ENCODE measurements around the gene CIAO3. TPM values are rescaled to one million over a fixed set of nuclear protein-coding genes. Genes with fewer than 3 reads are reported as not detected.

CIAO3 gene
- total RNA-seq, 2 experiments from 2014 or later, result 33.3 to 38.2 TPM

- Mint-ChIP-seq H3K4me3 (peak overlapping the region; percentile 74), H3K27ac (no peak overlapping the region), H3K9me3 (no peaks in the 10 kb centered on the region), H3K4me1 (ENCODE audit: low read depth) (no peaks in the 10 kb centered on the region), H3K27me3 (no peaks in the 10 kb centered on the region), H3K36me3 (ENCODE audit: low read depth) (peaks cover 6% of the 10 kb centered on the region)
- intact Hi-C loops (cut with DNase I, micrococcal nuclease), result loop anchor here in 1 of 2 experiments (1.0 kb wide), 1 partner anchor 75 kb away; no protein-coding TSS in a partner anchor
- DNase-seq (peak; percentile 51 to 86 (median 70)), ATAC-seq (ENCODE audit: poor library complexity) (no peak)
- POLR2A ChIA-PET, result interaction anchor here (1.0 to 1.6 kb wide), 3 partner anchors 58 to 90 kb away, joined by 3 to 5 read pairs (median 4); no protein-coding TSS in a partner anchor
- CTCF ChIA-PET, result interaction anchor here (2.2 kb wide), 1 partner anchor 74 kb away, joined by 9 read pairs; no protein-coding TSS in a partner anchor
- no peak overlapping the region for H3K4me3 ChIP-seq (ENCODE audit: low read length)
- no peaks in the 10 kb centered on the region for H3K9me3 ChIP-seq (ENCODE audit: control insufficient read depth in 1 of 2, insufficient read depth in 1 of 2, low read length in 2 of 2)
- peaks cover 10% of the 10 kb centered on the region for H3K36me3 ChIP-seq (ENCODE audit: insufficient read depth, low read length)
- peaks cover 34% of the 10 kb centered on the region for H3K4me1 ChIP-seq (ENCODE audit: insufficient read depth, low read length)
- peak; percentile 68 for TF ChIP-seq CTCF (IDR thresholded peaks at IDR 0.05)
- no peak overlapping the region for H3K27ac ChIP-seq (ENCODE audit: low read depth in 1 of 2, low read length in 2 of 2)
- no peaks in the 10 kb centered on the region for H3K27me3 ChIP-seq (ENCODE audit: control insufficient read depth in 1 of 2, insufficient read depth in 2 of 2, low read length in 2 of 2)
Observed at GRCh38 chr16:785563-786535, 45.1 kb upstream of the CIAO3 start.

GRCh38 chr16:784431-784830, 43.6 kb upstream of the CIAO3 start:
- CTCF ChIA-PET, result interaction anchor here (2.2 kb wide), 1 partner anchor 72 kb away, joined by 9 read pairs; no protein-coding TSS in a partner anchor
- no peak overlapping the region for H3K4me3 ChIP-seq (ENCODE audit: low read length)
- H3K36me3 Mint-ChIP-seq (ENCODE audit: low read depth), result peaks cover 6% of the 10 kb centered on the region
- H3K9me3 Mint-ChIP-seq, result no peaks in the 10 kb centered on the region
- H3K27me3 ChIP-seq (ENCODE audit: control insufficient read depth in 1 of 2, insufficient read depth in 2 of 2, low read length in 2 of 2), result no peaks in the 10 kb centered on the region
- H3K4me1 Mint-ChIP-seq (ENCODE audit: low read depth), result no peaks in the 10 kb centered on the region
- no peak overlapping the region for H3K27ac ChIP-seq (ENCODE audit: low read depth in 1 of 2, low read length in 2 of 2)
- ATAC-seq (ENCODE audit: poor library complexity), result no peak
- H3K36me3 ChIP-seq (ENCODE audit: insufficient read depth, low read length), result peaks cover 10% of the 10 kb centered on the region
- H3K27ac Mint-ChIP-seq, result no peak overlapping the region
- peaks cover 30% of the 10 kb centered on the region for H3K4me1 ChIP-seq (ENCODE audit: insufficient read depth, low read length)
- no peaks in the 10 kb centered on the region for H3K27me3 Mint-ChIP-seq
- no peak for DNase-seq
- no peak for TF ChIP-seq CTCF (IDR thresholded peaks at IDR 0.05)
- POLR2A ChIA-PET, result interaction anchor here (1.1 kb wide), 1 partner anchor 72 kb away, joined by 4 read pairs; no protein-coding TSS in a partner anchor
- intact Hi-C loops (cut with DNase I, micrococcal nuclease), result no loop called here
- H3K4me3 Mint-ChIP-seq, result no peak overlapping the region
- no peaks in the 10 kb centered on the region for H3K9me3 ChIP-seq (ENCODE audit: control insufficient read depth in 1 of 2, insufficient read depth in 1 of 2, low read length in 2 of 2)

GRCh38 chr16:783404-784161, 42.8 kb upstream of the CIAO3 start:
- POLR2A ChIA-PET, result interaction anchor here (1.3 kb wide), 1 partner anchor 67 kb away, joined by 3 read pairs; no protein-coding TSS in a partner anchor
- TF ChIP-seq CTCF (IDR thresholded peaks at IDR 0.05), result no peak
- CTCF ChIA-PET, result no interaction called here

More at GRCh38 chr16:783404-784161, 42.8 kb upstream of the CIAO3 start:
- DNase-seq (no peak), ATAC-seq (ENCODE audit: poor library complexity) (no peak)
- Histone ChIP-seq H3K4me3 (ENCODE audit: low read length) (no peak overlapping the region), H3K4me1 (ENCODE audit: insufficient read depth, low read length) (peaks cover 22% of the 10 kb centered on the region), H3K27me3 (ENCODE audit: control insufficient read depth in 1 of 2, insufficient read depth in 2 of 2, low read length in 2 of 2) (no peaks in the 10 kb centered on the region), H3K36me3 (ENCODE audit: insufficient read depth, low read length) (peaks cover 10% of the 10 kb centered on the region), H3K9me3 (ENCODE audit: control insufficient read depth in 1 of 2, insufficient read depth in 1 of 2, low read length in 2 of 2) (no peaks in the 10 kb centered on the region), H3K27ac (ENCODE audit: low read depth in 1 of 2, low read length in 2 of 2) (no peak overlapping the region)
- no peak overlapping the region for H3K4me3 Mint-ChIP-seq
- intact Hi-C loops (cut with DNase I, micrococcal nuclease), result no loop called here
- H3K9me3 Mint-ChIP-seq, result no peaks in the 10 kb centered on the region
- no peaks in the 10 kb centered on the region for H3K27me3 Mint-ChIP-seq
- peaks cover 6% of the 10 kb centered on the region for H3K36me3 Mint-ChIP-seq (ENCODE audit: low read depth)
- H3K27ac Mint-ChIP-seq, result no peak overlapping the region
- H3K4me1 Mint-ChIP-seq (ENCODE audit: low read depth), result no peaks in the 10 kb centered on the region
